Thymus (tissue), 11 donors: ENCODE data around the gene KIF1A. TPM values are rescaled to one million over a fixed set of nuclear protein-coding genes. Genes with fewer than 3 reads are reported as not detected.

Experiments
- DNase-seq, 9 donors: peaks; one replicate each; pipeline ENCODE4 v3.0.0-alpha.2; 2013; ENCODE audit warnings: low spot score in 9 of 9, low read depth in 6 of 9, missing footprints in 1 of 9
- H3K27ac ChIP-seq, 2 donors: one replicate each; pipeline ENCODE4 v1.5.1; 2013; ENCODE audit warnings: control low read depth in 1 of 2, low read depth in 1 of 2, low read length in 1 of 2, mild to moderate bottlenecking in 1 of 2, moderate library complexity in 1 of 2
- H3K27me3 ChIP-seq, 2 donors: one replicate each; pipeline ENCODE4 v1.5.1; 2013; ENCODE audit warnings: low read length in 1 of 2; ENCODE audit not compliant: control insufficient read depth in 2 of 2, insufficient read depth in 1 of 2
- H3K36me3 ChIP-seq, 2 donors: one replicate each; pipeline ENCODE4 v1.5.1; 2013; ENCODE audit warnings: low read length in 1 of 2, mild to moderate bottlenecking in 1 of 2, moderate library complexity in 1 of 2; ENCODE audit not compliant: control insufficient read depth in 2 of 2, insufficient read depth in 2 of 2
- H3K4me1 ChIP-seq, 2 donors: one replicate each; pipeline ENCODE4 v1.5.1; 2013; ENCODE audit warnings: low read length in 2 of 2; ENCODE audit not compliant: control insufficient read depth in 2 of 2, insufficient read depth in 2 of 2
- H3K4me3 ChIP-seq, 2 donors: one replicate each; pipeline ENCODE4 v1.5.1; 2013; ENCODE audit warnings: low read length in 2 of 2, control low read depth in 1 of 2, mild to moderate bottlenecking in 1 of 2
- H3K9me3 ChIP-seq, 2 donors: one replicate each; pipeline ENCODE4 v1.5.1; 2013; ENCODE audit warnings: low read length in 1 of 2, mild to moderate bottlenecking in 1 of 2; ENCODE audit not compliant: control insufficient read depth in 2 of 2, insufficient read depth in 1 of 2
- WGBS: extraction: QIAGEN DNeasy Blood & Tissue Kit; methylation state at CpG from one replicate; pipeline ENCODE4 v1.1.7; 2013; 5-methylcytosine and 5-hydroxymethylcytosine counted together
- polyA plus RNA-seq: library from polyadenylated mRNA; stranded (reverse); fragments of 200-250 nt; gene quantifications from one replicate; pipeline ENCODE4 v1.2.3, GENCODE V29; 2013
- total RNA-seq: library from RNA; stranded (reverse); fragments of 120-200 nt; gene quantifications from one replicate; pipeline ENCODE4 v1.2.4, GENCODE V29; 2013
- donor health status: healthy.

Gene KIF1A
- total and polyA plus RNA-seq, 2 donors = 0.42 to 0.78 TPM

GRCh38 chr2:240834377-240834975 is 14.5 kb upstream of the KIF1A start:
- H3K27ac ChIP-seq = no peak overlapping the region
- 90% methylated on average over 6 of the region's 6 CpGs for WGBS
- no peaks in the 10 kb centered on the region for H3K36me3 ChIP-seq
- DNase-seq = no peak
- H3K27me3 ChIP-seq = peaks cover 14 to 56% of the 10 kb centered on the region in 2 donors
- peaks cover 0 to 14% of the 10 kb centered on the region in 2 donors for H3K9me3 ChIP-seq
- no peak overlapping the region for H3K4me3 ChIP-seq
- peaks cover 4 to 10% of the 10 kb centered on the region in 2 donors for H3K4me1 ChIP-seq

- H3K9me3 ChIP-seq = peaks cover 0 to 14% of the 10 kb centered on the region in 2 donors
- no peak overlapping the region for H3K27ac ChIP-seq
- DNase-seq = no peak
- H3K4me1 ChIP-seq = peaks cover 4 to 10% of the 10 kb centered on the region in 2 donors
- 93% methylated on average over 8 of the region's 8 CpGs for WGBS
- H3K27me3 ChIP-seq = peaks cover 14 to 56% of the 10 kb centered on the region in 2 donors
- H3K36me3 ChIP-seq = no peaks in the 10 kb centered on the region
- H3K4me3 ChIP-seq = no peak overlapping the region
These were observed 13.8 kb upstream of the KIF1A start for GRCh38 chr2:240833724-240834285.

GRCh38 chr2:240832921-240833494 is 13.0 kb upstream of the KIF1A start:
- Histone ChIP-seq H3K9me3 (peaks cover 0 to 14% of the 10 kb centered on the region in 2 donors), H3K36me3 (no peaks in the 10 kb centered on the region), H3K27me3 (peaks cover 14 to 64% of the 10 kb centered on the region in 2 donors), H3K4me1 (peaks cover 4 to 10% of the 10 kb centered on the region in 2 donors), H3K4me3 (no peak overlapping the region), H3K27ac (no peak overlapping the region)
- WGBS = 87% methylated on average over 13 of the region's 13 CpGs
- DNase-seq = no peak

GRCh38 chr2:240832205-240832727 is 12.2 kb upstream of the KIF1A start:
- Histone ChIP-seq H3K27ac (no peak overlapping the region), H3K27me3 (peaks cover 14 to 63% of the 10 kb centered on the region in 2 donors), H3K4me1 (peaks cover 4 to 10% of the 10 kb centered on the region in 2 donors), H3K4me3 (no peak overlapping the region), H3K36me3 (no peaks in the 10 kb centered on the region), H3K9me3 (peaks cover 0 to 14% of the 10 kb centered on the region in 2 donors)
- DNase-seq = peak; percentile 51 to 94 (median 86)
- WGBS = 3% methylated on average over 54 of the region's 54 CpGs

GRCh38 chr2:240831594-240832204 is 11.7 kb upstream of the KIF1A start:
- 14% methylated on average over 27 of the region's 27 CpGs for WGBS
- H3K27ac ChIP-seq = no peak overlapping the region
- H3K4me1 ChIP-seq = peaks cover 4 to 10% of the 10 kb centered on the region in 2 donors
- no peak overlapping the region for H3K4me3 ChIP-seq
- H3K27me3 ChIP-seq = peaks cover 17 to 65% of the 10 kb centered on the region in 2 donors
- no peaks in the 10 kb centered on the region for H3K36me3 ChIP-seq
- no peak for DNase-seq
- peaks cover 0 to 14% of the 10 kb centered on the region in 2 donors for H3K9me3 ChIP-seq

GRCh38 chr2:240825476-240825875 is 5.5 kb upstream of the KIF1A start:
- no peak for DNase-seq
- WGBS = 88% methylated on average over 4 of the region's 4 CpGs
- H3K27ac ChIP-seq = no peak overlapping the region
- no peaks in the 10 kb centered on the region for H3K36me3 ChIP-seq
- peaks cover 45 to 78% of the 10 kb centered on the region in 2 donors for H3K27me3 ChIP-seq
- H3K4me1 ChIP-seq = peaks cover 0 to 3% of the 10 kb centered on the region in 2 donors
- no peak overlapping the region for H3K4me3 ChIP-seq
- peaks cover 3 to 6% of the 10 kb centered on the region in 2 donors for H3K9me3 ChIP-seq

GRCh38 chr2:240823449-240824336 is 3.7 kb upstream of the KIF1A start:
- Histone ChIP-seq H3K27ac (no peak overlapping the region), H3K4me1 (peaks cover 3 to 4% of the 10 kb centered on the region in 2 donors), H3K4me3 (no peak overlapping the region), H3K27me3 (peaks cover 58 to 79% of the 10 kb centered on the region in 2 donors), H3K9me3 (peaks cover 3 to 6% of the 10 kb centered on the region in 2 donors), H3K36me3 (no peaks in the 10 kb centered on the region)
- no peak for DNase-seq
- 87% methylated on average over 15 of the region's 15 CpGs for WGBS

GRCh38 chr2:240822280-240822847 is 2.3 kb upstream of the KIF1A start:
- DNase-seq = no peak

More at GRCh38 chr2:240822280-240822847, 2.3 kb upstream of the KIF1A start:
- 81% methylated on average over 4 of the region's 4 CpGs for WGBS
- no peaks in the 10 kb centered on the region for H3K36me3 ChIP-seq
- H3K4me3 ChIP-seq = no peak overlapping the region
- peaks cover 3 to 6% of the 10 kb centered on the region in 2 donors for H3K9me3 ChIP-seq
- no peak overlapping the region for H3K27ac ChIP-seq
- H3K4me1 ChIP-seq = peaks cover 3 to 4% of the 10 kb centered on the region in 2 donors
- peaks cover 71 to 83% of the 10 kb centered on the region in 2 donors for H3K27me3 ChIP-seq
